Glomerular endothelial cell (primary cell): ENCODE results near the gene ST7. TPM values are rescaled to one million over a fixed set of nuclear protein-coding genes. Genes with fewer than 3 reads are reported as not detected.

Experiments used
- DNase-seq: peaks from one replicate; pipeline ENCODE4 v3.0.0-alpha.2; 2011; ENCODE audit warnings: low read depth, low spot score; ENCODE audit errors: extremely low read depth
- total RNA-seq: library from RNA; depleted of rRNA; stranded (reverse); fragments of >200 nt; gene quantifications from 2 replicates; pipeline ENCODE4 v1.2.3, GENCODE V29; 2015

The ST7 gene
- total RNA-seq, 1 donor from 2014 or later, result 24.4 TPM

GRCh38 chr7:117248829-117249228, 295.5 kb downstream of the ST7 start:
- no peak for DNase-seq

GRCh38 chr7:117249696-117250095, 296.4 kb downstream of the ST7 start:
- DNase-seq, result no peak

GRCh38 chr7:117250245-117250644, 296.9 kb downstream of the ST7 start:
- no peak for DNase-seq

- DNase-seq, result no peak
These were observed 297.5 kb downstream of the ST7 start for GRCh38 chr7:117250801-117251200.

GRCh38 chr7:117251687-117252086, 298.4 kb downstream of the ST7 start:
- no peak for DNase-seq

GRCh38 chr7:117259615-117260014, 306.3 kb downstream of the ST7 start:
- DNase-seq, result no peak

- DNase-seq, result no peak
These were observed 309.2 kb downstream of the ST7 start for GRCh38 chr7:117262546-117262945.

GRCh38 chr7:117264716-117265115, 311.4 kb downstream of the ST7 start:
- DNase-seq, result no peak

GRCh38 chr7:117269417-117269816, 316.1 kb downstream of the ST7 start:
- DNase-seq, result peak; percentile 39

GRCh38 chr7:117269886-117270285, 316.6 kb downstream of the ST7 start:
- no peak for DNase-seq

- DNase-seq, result no peak
These were observed 317.1 kb downstream of the ST7 start for GRCh38 chr7:117270371-117270770.

- no peak for DNase-seq
These were observed 318.3 kb downstream of the ST7 start for GRCh38 chr7:117271566-117271965.

GRCh38 chr7:117272017-117272759, 318.9 kb downstream of the ST7 start:
- DNase-seq, result no peak

- DNase-seq, result no peak
These were observed 320.0 kb downstream of the ST7 start for GRCh38 chr7:117273325-117273724.

- no peak for DNase-seq
These were observed 320.5 kb downstream of the ST7 start for GRCh38 chr7:117273814-117274225.

GRCh38 chr7:117274951-117275350, 321.6 kb downstream of the ST7 start:
- DNase-seq, result no peak

GRCh38 chr7:117277576-117277975, 324.3 kb downstream of the ST7 start:
- no peak for DNase-seq

GRCh38 chr7:117278040-117278439, 324.7 kb downstream of the ST7 start:
- no peak for DNase-seq

- no peak for DNase-seq
These were observed 325.9 kb downstream of the ST7 start for GRCh38 chr7:117279203-117279602.
